ENCODE data around the gene IGFBPL1. TPM values are rescaled to one million over a fixed set of nuclear protein-coding genes. Genes with fewer than 3 reads are reported as not detected.
A peak's percentile ranks its signal among the peaks of the same experiment; 100 is the strongest.

Gene IGFBPL1
- total RNA-seq, 4 donors from 2014 or later = not detected

DNA sequence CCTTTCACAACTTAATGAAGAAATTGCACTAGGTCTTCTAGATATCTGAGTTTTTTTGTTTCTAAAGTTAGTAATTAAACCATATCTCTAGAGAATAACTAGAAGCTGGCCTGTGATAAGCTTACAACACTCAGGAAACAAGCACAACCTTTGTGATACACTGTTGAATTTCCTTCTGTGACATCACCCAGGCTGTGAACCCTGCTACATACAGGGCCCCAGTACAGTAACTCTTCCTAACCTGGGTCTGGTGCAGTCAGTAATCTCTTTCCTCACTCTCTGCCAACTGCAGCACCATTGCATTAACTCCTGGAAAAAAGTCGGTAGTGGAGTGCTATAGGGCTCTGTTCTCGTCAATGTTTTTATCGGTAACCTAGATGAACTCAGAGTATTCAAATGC lies 10.6 kb upstream of the IGFBPL1 start:
- no peak for TF ChIP-seq POLR2A (IDR thresholded peaks at IDR 0.05)
- TF ChIP-seq, protein P1, sequence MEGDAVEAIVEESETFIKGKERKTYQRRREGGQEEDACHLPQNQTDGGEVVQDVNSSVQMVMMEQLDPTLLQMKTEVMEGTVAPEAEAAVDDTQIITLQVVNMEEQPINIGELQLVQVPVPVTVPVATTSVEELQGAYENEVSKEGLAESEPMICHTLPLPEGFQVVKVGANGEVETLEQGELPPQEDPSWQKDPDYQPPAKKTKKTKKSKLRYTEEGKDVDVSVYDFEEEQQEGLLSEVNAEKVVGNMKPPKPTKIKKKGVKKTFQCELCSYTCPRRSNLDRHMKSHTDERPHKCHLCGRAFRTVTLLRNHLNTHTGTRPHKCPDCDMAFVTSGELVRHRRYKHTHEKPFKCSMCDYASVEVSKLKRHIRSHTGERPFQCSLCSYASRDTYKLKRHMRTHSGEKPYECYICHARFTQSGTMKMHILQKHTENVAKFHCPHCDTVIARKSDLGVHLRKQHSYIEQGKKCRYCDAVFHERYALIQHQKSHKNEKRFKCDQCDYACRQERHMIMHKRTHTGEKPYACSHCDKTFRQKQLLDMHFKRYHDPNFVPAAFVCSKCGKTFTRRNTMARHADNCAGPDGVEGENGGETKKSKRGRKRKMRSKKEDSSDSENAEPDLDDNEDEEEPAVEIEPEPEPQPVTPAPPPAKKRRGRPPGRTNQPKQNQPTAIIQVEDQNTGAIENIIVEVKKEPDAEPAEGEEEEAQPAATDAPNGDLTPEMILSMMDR (IDR thresholded peaks at IDR 0.05) = no peak
- 88 to 92% methylated on average over 3 of the region's 3 CpGs for WGBS, 2 donors
- no peak for DNase-seq (ENCODE audit: low spot score in 2 of 2)
- intact Hi-C loops (cut with DNase I; ENCODE audit: low total_unique reads) = no loop called here
- H3K4me3 ChIP-seq (ENCODE audit: low read depth, poor library complexity, severe bottlenecking) = no peak overlapping the region

DNA sequence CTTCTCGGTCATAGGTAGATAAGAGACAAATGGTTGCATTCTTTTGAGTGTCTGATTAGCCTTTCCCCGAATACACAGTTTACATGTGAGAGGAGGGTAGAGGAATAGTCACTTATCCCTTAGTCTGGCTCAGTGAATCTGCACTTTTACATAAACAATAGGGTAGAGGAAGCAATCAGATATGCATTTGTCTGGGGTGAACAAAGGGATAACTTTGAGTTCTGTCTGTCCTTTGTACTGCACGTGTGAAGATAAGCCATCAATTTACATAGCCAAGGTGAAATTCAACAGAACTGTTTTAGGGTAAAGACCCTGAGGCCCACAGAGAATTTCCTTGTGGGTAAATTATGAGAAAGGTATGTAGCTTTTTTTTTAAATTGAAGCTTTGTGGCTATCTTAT lies 10.1 kb upstream of the IGFBPL1 start:
- intact Hi-C loops (cut with DNase I; ENCODE audit: low total_unique reads) = no loop called here
- 72 to 87% methylated on average over 3 of the region's 3 CpGs for WGBS, 2 donors
- DNase-seq (ENCODE audit: low spot score in 2 of 2) = no peak
- no peak overlapping the region for H3K4me3 ChIP-seq (ENCODE audit: low read depth, poor library complexity, severe bottlenecking)
- TF ChIP-seq, protein P1 (IDR thresholded peaks at IDR 0.05) = no peak
- no peak for TF ChIP-seq POLR2A (IDR thresholded peaks at IDR 0.05)

DNA sequence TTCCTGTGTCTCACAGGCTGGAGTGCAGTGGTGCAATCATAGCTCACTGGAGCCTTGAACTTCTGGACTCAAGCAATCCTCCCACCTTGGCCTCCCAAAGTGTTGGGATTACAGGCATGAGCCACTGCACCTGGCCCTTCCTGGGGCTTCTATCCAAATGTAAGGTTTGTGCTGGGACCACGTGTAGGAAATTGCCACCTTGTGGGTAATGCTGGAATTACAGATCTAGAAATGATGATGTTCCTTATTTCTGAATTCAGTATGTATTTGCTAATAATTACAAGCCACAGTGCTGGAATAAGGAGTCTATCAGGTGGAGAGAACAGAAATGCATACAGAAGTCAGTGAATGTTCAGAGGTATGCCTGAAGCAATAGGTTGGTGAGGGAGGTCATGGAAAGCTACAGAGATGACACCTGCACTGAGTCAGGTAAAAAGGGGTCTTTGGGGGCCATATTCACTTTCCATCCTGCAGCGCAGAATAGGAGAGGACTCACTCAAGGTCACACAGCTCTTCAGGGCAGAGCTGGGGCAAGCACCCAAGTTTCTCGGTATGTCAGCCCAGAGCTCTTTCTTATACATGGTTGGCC lies 8.8 kb upstream of the IGFBPL1 start:
- H3K4me3 ChIP-seq (ENCODE audit: low read depth, poor library complexity, severe bottlenecking) = no peak overlapping the region
- intact Hi-C loops (cut with DNase I; ENCODE audit: low total_unique reads) = no loop called here
- TF ChIP-seq, protein P1 (IDR thresholded peaks at IDR 0.05) = no peak
- no peak for TF ChIP-seq POLR2A (IDR thresholded peaks at IDR 0.05)
- WGBS, 2 donors = 21 to 33% methylated on average over 3 of the region's 3 CpGs
- no peak for DNase-seq (ENCODE audit: low spot score in 2 of 2)

DNA sequence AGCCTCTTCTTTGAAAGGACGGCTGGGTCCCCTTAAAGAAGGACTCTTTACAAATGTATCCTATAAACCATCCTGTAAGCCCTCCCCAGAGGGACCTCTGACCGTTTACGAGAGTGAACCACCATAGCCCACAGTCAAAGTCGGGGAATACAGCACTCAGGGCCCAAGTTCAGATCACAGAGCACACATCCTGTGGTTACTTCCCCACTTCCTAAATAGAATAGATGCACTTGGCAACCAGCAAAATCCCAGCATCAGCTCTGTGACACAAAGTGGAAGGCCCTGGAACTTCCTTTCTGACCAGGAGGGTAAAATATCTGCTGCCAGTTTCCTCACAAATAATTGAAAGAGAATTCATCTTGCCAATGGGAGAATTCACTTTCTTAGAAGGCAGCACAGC lies 6.9 kb upstream of the IGFBPL1 start:
- TF ChIP-seq, protein P1 (IDR thresholded peaks at IDR 0.05) = no peak
- TF ChIP-seq POLR2A (IDR thresholded peaks at IDR 0.05) = no peak
- 51 to 75% methylated on average over 4 of the region's 4 CpGs for WGBS, 2 donors
- DNase-seq (ENCODE audit: low spot score in 2 of 2) = peak in 1 of 2 donors; percentile 49
- H3K4me3 ChIP-seq (ENCODE audit: low read depth, poor library complexity, severe bottlenecking) = no peak overlapping the region
- intact Hi-C loops (cut with DNase I; ENCODE audit: low total_unique reads) = no loop called here

DNA sequence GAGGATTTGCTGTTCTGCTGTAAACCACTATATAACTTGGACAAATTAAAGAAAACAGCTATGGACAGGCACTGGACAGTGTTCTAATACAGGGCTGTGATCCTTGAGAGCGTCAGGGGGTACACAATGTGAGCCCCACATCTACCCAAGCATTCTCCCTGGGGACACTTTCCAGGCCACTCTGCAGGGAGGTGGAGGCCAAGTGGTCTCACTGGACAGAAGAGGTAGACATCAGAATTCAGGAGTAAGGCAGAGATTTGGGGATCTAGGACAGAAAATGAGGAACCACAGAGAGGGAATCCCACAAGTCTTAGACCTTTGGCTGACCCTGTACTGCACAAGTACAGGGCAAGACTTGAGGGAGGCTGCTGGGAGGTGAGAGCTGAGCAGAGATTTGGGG lies 3.8 kb upstream of the IGFBPL1 start:
- DNase-seq (ENCODE audit: low spot score in 2 of 2) = no peak
- TF ChIP-seq, protein P1 (IDR thresholded peaks at IDR 0.05) = no peak
- no peak for TF ChIP-seq POLR2A (IDR thresholded peaks at IDR 0.05)
- WGBS, 2 donors = 83 to 94% methylated on average over 1 of the region's 1 CpG
- H3K4me3 ChIP-seq (ENCODE audit: low read depth, poor library complexity, severe bottlenecking) = no peak overlapping the region
- intact Hi-C loops (cut with DNase I; ENCODE audit: low total_unique reads) = no loop called here

DNA sequence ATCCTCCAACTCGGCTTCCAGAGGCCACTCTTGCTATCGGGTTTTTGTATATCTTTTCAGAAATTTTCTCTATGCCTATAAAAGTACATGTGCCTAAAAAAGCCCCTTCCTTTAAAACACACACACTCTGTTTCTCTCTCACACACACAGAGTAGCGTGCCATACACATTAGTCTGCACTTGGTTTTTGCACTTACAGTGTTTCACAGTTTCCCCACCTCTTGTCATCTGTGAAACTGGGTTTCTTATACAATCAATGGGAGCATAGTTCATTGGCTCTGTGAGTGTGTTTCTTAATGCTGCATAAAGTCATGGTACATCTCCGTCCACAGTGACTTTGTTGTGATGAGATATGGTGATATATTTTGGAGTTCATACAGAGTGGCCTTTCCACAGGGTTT lies 664 bp upstream of the IGFBPL1 start:
- TF ChIP-seq POLR2A (IDR thresholded peaks at IDR 0.05) = no peak
- TF ChIP-seq, protein P1 (IDR thresholded peaks at IDR 0.05) = no peak
- no peak for DNase-seq (ENCODE audit: low spot score in 2 of 2)
- WGBS, 2 donors = 78 to 79% methylated on average over 4 of the region's 4 CpGs
- intact Hi-C loops (cut with DNase I; ENCODE audit: low total_unique reads) = no loop called here
- H3K4me3 ChIP-seq (ENCODE audit: low read depth, poor library complexity, severe bottlenecking) = no peak overlapping the region
